ENCODE data around the gene CHCHD3. TPM values are rescaled to one million over a fixed set of nuclear protein-coding genes. Genes with fewer than 3 reads are reported as not detected.

CHCHD3 gene
- total and polyA plus RNA-seq, 2 of the 4 experiments (the other 2 are of a cell fraction) = 56.9 to 141 TPM

DNA sequence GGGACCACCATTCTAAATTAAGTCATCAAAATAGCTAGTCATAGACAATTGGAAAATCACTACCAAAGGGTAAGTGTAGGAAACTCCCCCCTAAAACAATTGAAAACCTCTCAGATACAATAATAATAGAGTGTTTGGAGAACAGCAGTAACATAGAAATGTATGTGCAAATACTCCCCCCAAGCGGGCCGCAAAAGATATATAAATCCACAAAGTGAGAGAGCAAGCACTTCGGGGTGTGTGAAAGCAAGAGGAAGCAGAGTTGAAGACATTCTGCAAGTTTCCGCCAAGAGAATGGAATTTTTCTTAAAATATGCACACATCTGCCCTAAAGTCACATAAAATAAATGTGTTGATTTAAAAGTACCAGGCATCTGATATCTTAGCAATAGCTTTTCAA lies 33.3 kb downstream of the CHCHD3 start:
- no CpG with 5 or more reads among the region's 4 CpGs for WGBS, 2 experiments (ENCODE audit: extremely low coverage in 2 of 2, insufficient read length in 1 of 2)
- intact Hi-C loops (cut with micrococcal nuclease) = no loop called here
- ATAC-seq (ENCODE audit: low read depth) (no peak), DNase-seq (no peak)
- POLR2A ChIA-PET (ENCODE audit: unreplicated experiment) = no interaction called here
- no peak overlapping the region for H2BK20ac ChIP-seq (ENCODE audit: low read depth, low read length)
- CTCF ChIA-PET = interaction anchor here (0.6 kb wide), 1 partner anchor 937 kb away, joined by 4 read pairs; no protein-coding TSS in a partner anchor
- no peak overlapping the region for H2AK9ac ChIP-seq (replicated peaks; ENCODE audit: low read depth, low read length, poor library complexity)
- no peak overlapping the region for H2BK5ac ChIP-seq (ENCODE audit: low read depth, low read length, poor library complexity, severe bottlenecking)
- H4K91ac ChIP-seq (ENCODE audit: insufficient read depth, low read depth, low read length) = no peak overlapping the region
- no peak overlapping the region for H3K27ac ChIP-seq (ENCODE audit: insufficient read depth, low read length)
- H3K27me3 ChIP-seq (ENCODE audit: control insufficient read depth, insufficient read depth, low read length) = no peaks in the 10 kb centered on the region
- H2AFZ ChIP-seq (replicated peaks; ENCODE audit: low read length, poor library complexity) = no peak overlapping the region
- H3K4ac ChIP-seq (ENCODE audit: low read depth, low read length) = no peak overlapping the region
- H3K36me3 ChIP-seq (ENCODE audit: control insufficient read depth, insufficient read depth, low read length) = no peaks in the 10 kb centered on the region
- no peak overlapping the region for H4K8ac ChIP-seq (ENCODE audit: low read depth in 2 of 2, low read length in 2 of 2)
- no peaks in the 10 kb centered on the region for H3K9me3 ChIP-seq (ENCODE audit: control insufficient read depth, insufficient read depth, low read length)
- H3K9ac ChIP-seq (ENCODE audit: low read depth, low read length) = no peak overlapping the region
- in situ Hi-C loops (cut with MboI; ENCODE audit: low sequenced_read_pairs) = no loop called here
- no peak overlapping the region for H2BK120ac ChIP-seq (ENCODE audit: low read depth, low read length)
- H3K18ac ChIP-seq (ENCODE audit: low read depth, low read length) = no peak overlapping the region
- no peak overlapping the region for H3K4me2 ChIP-seq (ENCODE audit: low read depth, low read length)
- no peak overlapping the region for H3K23ac ChIP-seq (ENCODE audit: low read depth, low read length)
- peaks cover 4% of the 10 kb centered on the region; the same call in 1 of the 2 replicates for H3K9me1 ChIP-seq (ENCODE audit: insufficient read depth, low read length)
- H4K5ac ChIP-seq (ENCODE audit: low read depth, low read length) = no peak overlapping the region
- no peak overlapping the region for H3K4me3 ChIP-seq (ENCODE audit: insufficient read depth, low read depth, low read length)
- peaks cover 46 to 55% of the 10 kb centered on the region in 2 experiments for H3K79me1 ChIP-seq (ENCODE audit: low read depth in 1 of 2, low read length in 2 of 2)
- TF ChIP-seq, protein P1, sequence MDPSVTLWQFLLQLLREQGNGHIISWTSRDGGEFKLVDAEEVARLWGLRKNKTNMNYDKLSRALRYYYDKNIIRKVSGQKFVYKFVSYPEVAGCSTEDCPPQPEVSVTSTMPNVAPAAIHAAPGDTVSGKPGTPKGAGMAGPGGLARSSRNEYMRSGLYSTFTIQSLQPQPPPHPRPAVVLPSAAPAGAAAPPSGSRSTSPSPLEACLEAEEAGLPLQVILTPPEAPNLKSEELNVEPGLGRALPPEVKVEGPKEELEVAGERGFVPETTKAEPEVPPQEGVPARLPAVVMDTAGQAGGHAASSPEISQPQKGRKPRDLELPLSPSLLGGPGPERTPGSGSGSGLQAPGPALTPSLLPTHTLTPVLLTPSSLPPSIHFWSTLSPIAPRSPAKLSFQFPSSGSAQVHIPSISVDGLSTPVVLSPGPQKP (IDR thresholded peaks at IDR 0.05; ENCODE audit: borderline replicate concordance, low read depth, low read length) = no peak
- no peak for TF ChIP-seq BHLHE40 (IDR thresholded peaks at IDR 0.05; ENCODE audit: low read depth, low read length)
- TF ChIP-seq POLR2A (IDR thresholded peaks at IDR 0.05; ENCODE audit: low read depth, low read length) = no peak
- no peak for TF ChIP-seq MAFK (IDR thresholded peaks at IDR 0.05; ENCODE audit: low read depth, low read length)
- no peak for TF ChIP-seq FOS (IDR thresholded peaks at IDR 0.05; ENCODE audit: low read depth, low read length)
- no peak for TF ChIP-seq SMC3 (IDR thresholded peaks at IDR 0.05; ENCODE audit: low read depth, low read length)
- TF ChIP-seq, protein P2, sequence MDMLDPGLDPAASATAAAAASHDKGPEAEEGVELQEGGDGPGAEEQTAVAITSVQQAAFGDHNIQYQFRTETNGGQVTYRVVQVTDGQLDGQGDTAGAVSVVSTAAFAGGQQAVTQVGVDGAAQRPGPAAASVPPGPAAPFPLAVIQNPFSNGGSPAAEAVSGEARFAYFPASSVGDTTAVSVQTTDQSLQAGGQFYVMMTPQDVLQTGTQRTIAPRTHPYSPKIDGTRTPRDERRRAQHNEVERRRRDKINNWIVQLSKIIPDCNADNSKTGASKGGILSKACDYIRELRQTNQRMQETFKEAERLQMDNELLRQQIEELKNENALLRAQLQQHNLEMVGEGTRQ (IDR thresholded peaks at IDR 0.05; ENCODE audit: low read depth, low read length) = no peak
- TF ChIP-seq MXI1 (IDR thresholded peaks at IDR 0.05; ENCODE audit: borderline replicate concordance, low read depth, low read length) = no peak
- no peak for TF ChIP-seq CHD1 (IDR thresholded peaks at IDR 0.05; ENCODE audit: low read depth, low read length)
- no peak for TF ChIP-seq RFX5 (IDR thresholded peaks at IDR 0.05; ENCODE audit: low read depth, low read length)
- no peak for TF ChIP-seq MAZ (IDR thresholded peaks at IDR 0.05; ENCODE audit: borderline replicate concordance, low read depth, low read length)
- TF ChIP-seq RCOR1 (IDR thresholded peaks at IDR 0.05; ENCODE audit: insufficient replicate concordance, low read length) = no peak
- no peak for TF ChIP-seq NFE2L2 (IDR thresholded peaks at IDR 0.05; ENCODE audit: low read depth, low read length)
- TF ChIP-seq, protein P3, sequence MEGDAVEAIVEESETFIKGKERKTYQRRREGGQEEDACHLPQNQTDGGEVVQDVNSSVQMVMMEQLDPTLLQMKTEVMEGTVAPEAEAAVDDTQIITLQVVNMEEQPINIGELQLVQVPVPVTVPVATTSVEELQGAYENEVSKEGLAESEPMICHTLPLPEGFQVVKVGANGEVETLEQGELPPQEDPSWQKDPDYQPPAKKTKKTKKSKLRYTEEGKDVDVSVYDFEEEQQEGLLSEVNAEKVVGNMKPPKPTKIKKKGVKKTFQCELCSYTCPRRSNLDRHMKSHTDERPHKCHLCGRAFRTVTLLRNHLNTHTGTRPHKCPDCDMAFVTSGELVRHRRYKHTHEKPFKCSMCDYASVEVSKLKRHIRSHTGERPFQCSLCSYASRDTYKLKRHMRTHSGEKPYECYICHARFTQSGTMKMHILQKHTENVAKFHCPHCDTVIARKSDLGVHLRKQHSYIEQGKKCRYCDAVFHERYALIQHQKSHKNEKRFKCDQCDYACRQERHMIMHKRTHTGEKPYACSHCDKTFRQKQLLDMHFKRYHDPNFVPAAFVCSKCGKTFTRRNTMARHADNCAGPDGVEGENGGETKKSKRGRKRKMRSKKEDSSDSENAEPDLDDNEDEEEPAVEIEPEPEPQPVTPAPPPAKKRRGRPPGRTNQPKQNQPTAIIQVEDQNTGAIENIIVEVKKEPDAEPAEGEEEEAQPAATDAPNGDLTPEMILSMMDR (conservative IDR thresholded peaks at IDR 0.05; ENCODE audit: low read depth, low read length) = no peak
- no peak for TF ChIP-seq RAD21 (IDR thresholded peaks at IDR 0.05; ENCODE audit: low read length)
- no peak for TF ChIP-seq CEBPB (IDR thresholded peaks at IDR 0.05; ENCODE audit: low read depth, low read length)
- H2BK15ac ChIP-seq (ENCODE audit: low read depth, low read length) = no peak overlapping the region
- BruUV-seq (replicated peaks) = no TSS peak
- no peak overlapping the region for H3K56ac ChIP-seq (ENCODE audit: extremely low read depth, insufficient read depth, low read length)
- peaks cover 11% of the 10 kb centered on the region for H4K20me1 ChIP-seq (ENCODE audit: insufficient read depth, low read length)
- H3K4me1 ChIP-seq (ENCODE audit: control insufficient read depth, insufficient read depth, low read length) = peaks cover 14% of the 10 kb centered on the region
- H3K14ac ChIP-seq (replicated peaks; ENCODE audit: low read depth, low read length) = no peak overlapping the region
- no peak overlapping the region for H2AK5ac ChIP-seq (ENCODE audit: low read depth, low read length)
- dilution Hi-C loops (cut with HindIII; ENCODE audit: low sequenced_read_pairs, unreplicated experiment) = no loop called here
